Left lung (tissue), 10 donors: ENCODE data around the gene ZNF408. TPM values are rescaled to one million over a fixed set of nuclear protein-coding genes. Genes with fewer than 3 reads are reported as not detected.

Experiments
- ATAC-seq: fragments of 200-7000 bp; cut with Tn5 transposase; one replicate; pipeline ENCODE4 v1.9.1; 2020; ENCODE audit warnings: moderate library complexity
- DNase-seq, 4 donors: peaks; one replicate each; pipeline ENCODE4 v3.0.0-alpha.2; 2013 to 2020
- H3K27ac ChIP-seq, 2 donors: fragments of 200-600 bp; sonication (generic) in 1 of 2; one replicate each; pipeline versions ENCODE4 v1.5.0 to v1.8.0; 2020 to 2021
- H3K27me3 ChIP-seq, 2 donors: fragments of 200-600 bp; sonication (generic) in 1 of 2; one replicate each; pipeline versions ENCODE4 v1.5.0 to v1.8.0; 2020 to 2021
- H3K36me3 ChIP-seq, 2 donors: fragments of 200-600 bp; sonication (generic) in 1 of 2; one replicate each; pipeline versions ENCODE4 v1.5.0 to v1.8.0; 2020 to 2021
- H3K4me1 ChIP-seq, 2 donors: fragments of 200-600 bp; one replicate each; pipeline ENCODE4 v1.8.0; 2021
- H3K4me3 ChIP-seq, 2 donors: fragments of 200-600 bp; sonication (generic) in 1 of 2; one replicate each; pipeline versions ENCODE4 v1.5.0 to v1.8.0; 2020 to 2021; ENCODE audit warnings: mild to moderate bottlenecking in 1 of 2
- H3K9me3 ChIP-seq, 2 donors: fragments of 200-600 bp; sonication (generic) in 1 of 2; one replicate each; pipeline versions ENCODE4 v1.5.0 to v1.8.0; 2020 to 2021
- intact Hi-C, 2 donors: fragments of 100-400 bp; cut with DNase I; formaldehyde crosslinking; loops; one replicate each; pipeline versions ENCODE4 v1.11.2 to v1.14.2; 2022
- polyA plus RNA-seq, 6 donors: library from polyadenylated mRNA; unstranded; fragments of 120-200 nt; gene quantifications; one replicate each; pipeline ENCODE4 v1.2.1, GENCODE V29; 2013; ENCODE audit not compliant: insufficient read length in 6 of 6
- total RNA-seq, 2 donors: library from RNA; stranded (reverse); fragmentation: NEBNext Ultra II Directional; extraction: Animal tissue kit (Norgen Biotek cat#: 25700); gene quantifications; one replicate each; pipeline ENCODE4 v1.2.1, GENCODE V29; 2021
- TF ChIP-seq, protein P1 (sequence below), 2 donors: fragments of 200-600 bp; sonication (generic) in 1 of 2; IDR thresholded peaks; one replicate each; pipeline versions ENCODE4 v1.5.0 to v1.8.0; 2021; ENCODE audit warnings: antibody characterized with exemption in 2 of 2
- donor health status: DM: no; HTN: yes; CAD: no.
- donor health status: DM: no; HTN: no; CAD: no.

ZNF408 gene
- total and polyA plus RNA-seq, 8 donors = 5.8 to 11.6 (median 10.1) TPM

DNA sequence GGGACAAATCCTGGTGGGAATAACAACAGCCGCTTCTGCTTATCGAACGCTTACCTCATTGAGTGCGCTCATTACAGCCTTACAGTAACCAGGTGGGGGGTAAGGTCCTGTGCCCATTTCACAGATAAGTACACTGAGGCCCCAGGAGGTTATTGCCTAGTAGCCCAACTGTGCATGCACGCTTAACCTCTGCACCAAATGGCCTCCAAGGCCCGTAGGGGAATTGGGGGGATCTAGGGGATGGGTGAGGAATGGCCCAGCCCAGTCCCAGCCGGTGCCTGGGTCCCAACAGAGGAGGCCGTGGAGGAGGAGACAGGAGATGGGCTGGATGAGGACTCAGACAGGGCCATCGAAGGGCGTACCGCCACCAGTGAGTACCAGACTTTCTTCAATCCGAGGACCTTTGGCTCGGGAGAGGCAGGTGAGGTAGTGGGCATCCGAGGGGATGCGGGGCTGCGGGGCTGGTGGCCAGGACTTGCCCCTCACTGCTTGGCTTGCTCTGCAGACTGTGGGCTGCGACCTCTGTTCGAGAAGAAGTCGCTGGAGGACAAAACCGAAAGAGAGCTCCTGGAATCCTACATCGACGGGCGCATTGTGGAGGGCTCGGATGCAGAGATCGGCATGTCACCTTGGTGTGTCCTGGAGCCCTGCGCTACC lies 25.5 kb downstream of the ZNF408 start:
- no peak for ATAC-seq
- H3K4me3 ChIP-seq = no peak overlapping the region
- no peak overlapping the region for H3K27ac ChIP-seq
- H3K27me3 ChIP-seq = no peaks in the 10 kb centered on the region
- H3K9me3 ChIP-seq = no peaks in the 10 kb centered on the region
- H3K36me3 ChIP-seq = no peaks in the 10 kb centered on the region
- no peaks in the 10 kb centered on the region for H3K4me1 ChIP-seq
- TF ChIP-seq, protein P1, sequence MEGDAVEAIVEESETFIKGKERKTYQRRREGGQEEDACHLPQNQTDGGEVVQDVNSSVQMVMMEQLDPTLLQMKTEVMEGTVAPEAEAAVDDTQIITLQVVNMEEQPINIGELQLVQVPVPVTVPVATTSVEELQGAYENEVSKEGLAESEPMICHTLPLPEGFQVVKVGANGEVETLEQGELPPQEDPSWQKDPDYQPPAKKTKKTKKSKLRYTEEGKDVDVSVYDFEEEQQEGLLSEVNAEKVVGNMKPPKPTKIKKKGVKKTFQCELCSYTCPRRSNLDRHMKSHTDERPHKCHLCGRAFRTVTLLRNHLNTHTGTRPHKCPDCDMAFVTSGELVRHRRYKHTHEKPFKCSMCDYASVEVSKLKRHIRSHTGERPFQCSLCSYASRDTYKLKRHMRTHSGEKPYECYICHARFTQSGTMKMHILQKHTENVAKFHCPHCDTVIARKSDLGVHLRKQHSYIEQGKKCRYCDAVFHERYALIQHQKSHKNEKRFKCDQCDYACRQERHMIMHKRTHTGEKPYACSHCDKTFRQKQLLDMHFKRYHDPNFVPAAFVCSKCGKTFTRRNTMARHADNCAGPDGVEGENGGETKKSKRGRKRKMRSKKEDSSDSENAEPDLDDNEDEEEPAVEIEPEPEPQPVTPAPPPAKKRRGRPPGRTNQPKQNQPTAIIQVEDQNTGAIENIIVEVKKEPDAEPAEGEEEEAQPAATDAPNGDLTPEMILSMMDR (IDR thresholded peaks at IDR 0.05) = no peak
- no peak for DNase-seq
- intact Hi-C loops = no loop called here

DNA sequence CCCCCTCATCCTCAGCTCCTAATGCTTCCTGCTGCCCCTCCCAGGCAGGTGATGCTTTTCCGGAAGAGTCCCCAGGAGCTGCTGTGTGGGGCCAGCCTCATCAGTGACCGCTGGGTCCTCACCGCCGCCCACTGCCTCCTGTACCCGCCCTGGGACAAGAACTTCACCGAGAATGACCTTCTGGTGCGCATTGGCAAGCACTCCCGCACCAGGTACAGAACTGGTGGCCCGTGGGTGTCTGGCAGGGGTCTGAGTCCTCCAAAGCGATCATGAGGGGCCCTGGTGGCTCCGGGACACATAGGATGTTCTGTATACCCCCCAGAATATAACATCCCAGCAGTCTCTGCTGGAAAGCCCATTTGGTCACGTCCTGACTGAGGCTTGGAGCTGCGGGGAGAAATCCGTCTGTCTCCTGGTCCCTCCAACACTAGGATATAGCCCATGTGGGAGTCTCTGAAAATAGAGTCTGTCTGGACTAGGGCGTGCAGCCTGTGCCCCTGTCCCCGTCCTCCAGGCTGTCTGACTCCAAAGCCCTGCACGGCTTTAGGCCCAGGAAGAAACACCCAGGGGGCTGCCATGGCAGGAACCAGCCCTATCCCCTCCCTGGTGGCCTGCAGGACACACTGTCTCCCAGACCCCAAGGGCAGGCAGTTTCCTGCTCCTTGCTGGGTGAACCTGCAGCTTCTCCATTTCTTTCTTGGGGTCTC lies 27.3 kb downstream of the ZNF408 start:
- ATAC-seq = no peak
- TF ChIP-seq, protein P1 (IDR thresholded peaks at IDR 0.05) = no peak
- Histone ChIP-seq H3K9me3 (no peaks in the 10 kb centered on the region), H3K4me3 (no peak overlapping the region), H3K4me1 (no peaks in the 10 kb centered on the region), H3K27me3 (no peaks in the 10 kb centered on the region), H3K36me3 (no peaks in the 10 kb centered on the region), H3K27ac (no peak overlapping the region)
- DNase-seq = no peak
- intact Hi-C loops = no loop called here

- H3K4me3 ChIP-seq = no peak overlapping the region
- H3K9me3 ChIP-seq = no peaks in the 10 kb centered on the region
- ATAC-seq (no peak), DNase-seq (no peak)
- no peaks in the 10 kb centered on the region for H3K27me3 ChIP-seq
- H3K4me1 ChIP-seq = no peaks in the 10 kb centered on the region
- no peaks in the 10 kb centered on the region for H3K36me3 ChIP-seq
- no peak overlapping the region for H3K27ac ChIP-seq
- TF ChIP-seq, protein P1 (IDR thresholded peaks at IDR 0.05) = no peak
- intact Hi-C loops = no loop called here
These were observed 27.8 kb downstream of the ZNF408 start for GRCh38 chr11:46728659-46729040.

GRCh38 chr11:46729110-46730027 lies 28.5 kb downstream of the ZNF408 start:
- intact Hi-C loops = no loop called here
- no peaks in the 10 kb centered on the region for H3K36me3 ChIP-seq

More at GRCh38 chr11:46729110-46730027, 28.5 kb downstream of the ZNF408 start:
- Histone ChIP-seq H3K27ac (no peak overlapping the region), H3K4me3 (no peak overlapping the region), H3K27me3 (no peaks in the 10 kb centered on the region), H3K9me3 (no peaks in the 10 kb centered on the region), H3K4me1 (no peaks in the 10 kb centered on the region)
- DNase-seq (no peak), ATAC-seq (no peak)
- TF ChIP-seq, protein P1 (IDR thresholded peaks at IDR 0.05) = no peak
